Endothelial cell of umbilical vein (primary cell): ENCODE results near the gene SLFNL1. TPM values are rescaled to one million over a fixed set of nuclear protein-coding genes. Genes with fewer than 3 reads are reported as not detected.
A peak's percentile ranks its signal among the peaks of the same experiment; 100 is the strongest.

Experiments used
- BruUV-seq: library from RNA; stranded (reverse); fragments of 400-500 nt; replicated peaks from 2 replicates; lab custom pipeline; 2021; lab: Mats Ljungman, UMichigan
- CTCF ChIA-PET: fragments of 300-600, 350-600 bp; sonication (Branson Sonifier 250); formaldehyde crosslinking; loops from one replicate; lab custom pipeline; 2021; ENCODE audit warnings: antibody characterized with exemption, inconsistent platforms; lab: Charles Lee
- POLR2A ChIA-PET: fragments of 300-600, 350-600 bp; sonication (Branson Sonifier 250); formaldehyde crosslinking; loops from one replicate; lab custom pipeline; 2021; ENCODE audit warnings: antibody characterized with exemption, inconsistent platforms; lab: Charles Lee
- DNase-seq: peaks from one replicate; pipeline ENCODE4 v3.0.0-alpha.2; 2011; ENCODE audit warnings: low read depth, low spot score
- FAIRE-seq: peaks from 2 replicates; lab custom pipeline; 2011; peaks lifted over from hg19 to GRCh38; lab: Jason Lieb, UNC
- H2AFZ ChIP-seq: 2 replicates; pipeline ENCODE4 v1.6.0; 2012; ENCODE audit warnings: low read depth, low read length, control low read depth, inconsistent platforms
- H3K27ac ChIP-seq: 2 replicates; pipeline ENCODE4 v1.5.1; 2011; ENCODE audit warnings: low read depth, mild to moderate bottlenecking, control low read depth, low read length, moderate library complexity; ENCODE audit not compliant: insufficient read depth
- H3K27me3 ChIP-seq, 2 experiments: 2 replicates each; pipeline versions ENCODE4 v1.6.0 to v1.6.1; 2011; ENCODE audit warnings: low read length in 2 of 2, mixed read lengths in 1 of 2; ENCODE audit not compliant: control insufficient read depth in 2 of 2, insufficient read depth in 2 of 2
- H3K36me3 ChIP-seq, 2 experiments: 2 replicates in 1 of 2; 3 replicates in 1 of 2; pipeline ENCODE4 v1.5.1; 2011; ENCODE audit warnings: low read length in 2 of 2, mild to moderate bottlenecking in 1 of 2, moderate library complexity in 1 of 2; ENCODE audit not compliant: control insufficient read depth in 2 of 2, insufficient read depth in 2 of 2; ENCODE audit errors: extremely low read depth in 1 of 2
- H3K4me1 ChIP-seq: 3 replicates; pipeline ENCODE4 v1.5.1; 2011; ENCODE audit warnings: mild to moderate bottlenecking, low read length; ENCODE audit not compliant: control insufficient read depth, insufficient read depth; ENCODE audit errors: extremely low read depth
- H3K4me2 ChIP-seq: 2 replicates; pipeline ENCODE4 v1.6.1; 2011; ENCODE audit warnings: low read length, control low read depth, mixed read lengths; ENCODE audit not compliant: insufficient read depth
- H3K4me3 ChIP-seq, 3 experiments: fragments of 200-600 bp in 1 of 3; sonication (generic), shearing (Covaris generic) in 1 of 3; replicated peaks in 1 of 3; 2 replicates each; pipeline ENCODE4 v1.5.1; 2011 to 2016; ENCODE audit warnings: control low read depth in 3 of 3, low read length in 3 of 3, mild to moderate bottlenecking in 2 of 3, inconsistent platforms in 1 of 3, low read depth in 1 of 3, moderate library complexity in 1 of 3; ENCODE audit not compliant: insufficient read depth in 1 of 3
- H3K79me2 ChIP-seq: 2 replicates; pipeline ENCODE4 v1.6.0; 2012; ENCODE audit warnings: low read length, inconsistent platforms; ENCODE audit not compliant: control insufficient read depth, insufficient read depth
- H3K9ac ChIP-seq: replicated peaks from 2 replicates; pipeline ENCODE3; 2011; ENCODE audit warnings: low read length, control low read depth; ENCODE audit not compliant: insufficient read depth; ENCODE audit errors: extremely low read depth
- H3K9me1 ChIP-seq: replicated peaks from 3 replicates; pipeline ENCODE4 v1.6.0; 2011; ENCODE audit warnings: mild to moderate bottlenecking, low read length; ENCODE audit not compliant: control insufficient read depth, insufficient read depth; ENCODE audit errors: extremely low read depth
- H3K9me3 ChIP-seq: replicated peaks from 2 replicates; pipeline ENCODE4 v1.5.1; 2012; ENCODE audit warnings: low read length, inconsistent platforms; ENCODE audit not compliant: control insufficient read depth, insufficient read depth
- H4K20me1 ChIP-seq: replicated peaks from 2 replicates; pipeline ENCODE3; 2011; ENCODE audit warnings: mild to moderate bottlenecking, low read length; ENCODE audit not compliant: control insufficient read depth, insufficient read depth; ENCODE audit errors: extremely low read depth
- EZH2 ChIP-seq: IDR thresholded peaks from 2 replicates; pipeline ENCODE4 v1.6.1; 2012; ENCODE audit warnings: borderline replicate concordance, low read depth, mild to moderate bottlenecking, moderate library complexity, low read length, inconsistent platforms; ENCODE audit not compliant: severe bottlenecking
- FOS ChIP-seq: IDR thresholded peaks from 2 replicates; pipeline ENCODE4 v1.6.1; 2011; ENCODE audit warnings: mild to moderate bottlenecking, low read length, moderate library complexity, borderline replicate concordance; ENCODE audit not compliant: insufficient read depth
- GATA2 ChIP-seq: IDR thresholded peaks from 2 replicates; pipeline ENCODE4 v1.7.0; 2011; ENCODE audit warnings: low read depth, mild to moderate bottlenecking, moderate library complexity, mixed read lengths, low read length; ENCODE audit not compliant: insufficient read length, insufficient read depth
- JUN ChIP-seq: IDR thresholded peaks from 2 replicates; pipeline ENCODE4 v1.6.1; 2011; ENCODE audit warnings: borderline replicate concordance, low read depth; ENCODE audit not compliant: insufficient read length, insufficient read depth
- MYC ChIP-seq: IDR thresholded peaks from one replicate; pipeline ENCODE4 v1.6.1; 2011; ENCODE audit warnings: mild to moderate bottlenecking, low read depth, low read length
- POLR2A ChIP-seq: IDR thresholded peaks from 2 replicates; pipeline ENCODE4 v1.6.1; 2012; ENCODE audit warnings: low read depth, mild to moderate bottlenecking, control low read depth, low read length
- POLR2AphosphoS5 ChIP-seq: IDR thresholded peaks from 2 replicates; pipeline ENCODE4 v1.6.1; 2012; ENCODE audit warnings: low read depth, mild to moderate bottlenecking, control low read depth, low read length, moderate library complexity; ENCODE audit not compliant: insufficient read depth
- dilution Hi-C: fragments of 300-500 bp; cut with MboI; formaldehyde crosslinking; loops from one replicate; pipeline ENCODE4 v1.15.0; 2019; ENCODE audit warnings: low sequenced_read_pairs; ENCODE audit not compliant: extremely low pct_ligation_motif_present
- intact Hi-C: fragments of 100-400 bp; cut with micrococcal nuclease; formaldehyde crosslinking; loops from one replicate; pipeline ENCODE4 v1.10.0; 2022
- polyA plus RNA-seq, 4 experiments: library from polyadenylated mRNA; depleted of rRNA in 3 of 4; stranded (reverse) in 3 of 4; unstranded in 1 of 4; fragments of >200 nt; gene quantifications; 2 replicates each; pipeline versions ENCODE4 v1.2.1 to v1.2.3, GENCODE V29; 2011 to 2012; ENCODE audit warnings: missing spikeins in 1 of 4
- total RNA-seq: library from RNA; stranded (reverse); gene quantifications from 2 replicates; pipeline ENCODE4 v1.2.3, GENCODE V29; 2021
- TF ChIP-seq, protein P1 (sequence below): IDR thresholded peaks from 2 replicates; pipeline ENCODE4 v1.6.1; 2011; ENCODE audit not compliant: insufficient read depth, insufficient read length
- TF ChIP-seq, protein P2 (sequence below), 2 donors: IDR thresholded peaks; 1 replicate in 1 of 2; 2 replicates in 1 of 2; pipeline ENCODE4 v1.5.1; 2011; ENCODE audit warnings: low read length in 2 of 2, mild to moderate bottlenecking in 2 of 2, moderate library complexity in 2 of 2, control low read depth in 1 of 2, inconsistent platforms in 1 of 2, low read depth in 1 of 2; ENCODE audit not compliant: insufficient read depth in 1 of 2; ENCODE audit errors: extremely low read depth in 1 of 2

Gene SLFNL1
- total and polyA plus RNA-seq, 2 donors (not counting 3 experiments of a cell fraction or from before 2014, with no cell fraction given), result 0.14 to 0.29 TPM

GRCh38 chr1:41003127-41003639 lies 18.3 kb downstream of the SLFNL1 start:
- ChIA-PET POLR2A (interaction anchor here (0.6 to 1.2 kb wide), 4 partner anchors 10 to 21 kb away, joined by 3 to 5 read pairs (median 4); no protein-coding TSS in a partner anchor), CTCF (interaction anchor here (0.6 to 3.3 kb wide), 27 partner anchors 8 to 238 kb away, joined by 3 to 22 read pairs (median 5); partner anchors contain the start of genes CITED4, CTPS1, SCMH1 and SLFNL1)
- DNase-seq, result no peak
- BruUV-seq, result no TSS peak
- no peak for FAIRE-seq
- no peak overlapping the region for H3K4me2 ChIP-seq
- no peaks in the 10 kb centered on the region for H4K20me1 ChIP-seq
- H3K9me3 ChIP-seq, result no peaks in the 10 kb centered on the region
- H3K36me3 ChIP-seq, result peaks cover 27 to 30% of the 10 kb centered on the region in 2 experiments
- TF ChIP-seq, protein P1, sequence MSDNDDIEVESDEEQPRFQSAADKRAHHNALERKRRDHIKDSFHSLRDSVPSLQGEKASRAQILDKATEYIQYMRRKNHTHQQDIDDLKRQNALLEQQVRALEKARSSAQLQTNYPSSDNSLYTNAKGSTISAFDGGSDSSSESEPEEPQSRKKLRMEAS, result no peak
- TF ChIP-seq FOS (no peak), JUN (no peak), EZH2 (no peak), POLR2AphosphoS5 (no peak), POLR2A (no peak), GATA2 (no peak), MYC (no peak)
- TF ChIP-seq, protein P2, sequence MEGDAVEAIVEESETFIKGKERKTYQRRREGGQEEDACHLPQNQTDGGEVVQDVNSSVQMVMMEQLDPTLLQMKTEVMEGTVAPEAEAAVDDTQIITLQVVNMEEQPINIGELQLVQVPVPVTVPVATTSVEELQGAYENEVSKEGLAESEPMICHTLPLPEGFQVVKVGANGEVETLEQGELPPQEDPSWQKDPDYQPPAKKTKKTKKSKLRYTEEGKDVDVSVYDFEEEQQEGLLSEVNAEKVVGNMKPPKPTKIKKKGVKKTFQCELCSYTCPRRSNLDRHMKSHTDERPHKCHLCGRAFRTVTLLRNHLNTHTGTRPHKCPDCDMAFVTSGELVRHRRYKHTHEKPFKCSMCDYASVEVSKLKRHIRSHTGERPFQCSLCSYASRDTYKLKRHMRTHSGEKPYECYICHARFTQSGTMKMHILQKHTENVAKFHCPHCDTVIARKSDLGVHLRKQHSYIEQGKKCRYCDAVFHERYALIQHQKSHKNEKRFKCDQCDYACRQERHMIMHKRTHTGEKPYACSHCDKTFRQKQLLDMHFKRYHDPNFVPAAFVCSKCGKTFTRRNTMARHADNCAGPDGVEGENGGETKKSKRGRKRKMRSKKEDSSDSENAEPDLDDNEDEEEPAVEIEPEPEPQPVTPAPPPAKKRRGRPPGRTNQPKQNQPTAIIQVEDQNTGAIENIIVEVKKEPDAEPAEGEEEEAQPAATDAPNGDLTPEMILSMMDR (IDR thresholded peaks at IDR 0.05; ENCODE audit: extremely low read depth in 1 of 2, insufficient read depth in 1 of 2, low read depth in 1 of 2, low read length in 2 of 2), result no peak
- no peak overlapping the region for H2AFZ ChIP-seq
- H3K27ac ChIP-seq, result peak overlapping the region; percentile 44
- H3K27me3 ChIP-seq, result no peaks in the 10 kb centered on the region
- H3K9me1 ChIP-seq, result no peaks in the 10 kb centered on the region
- no peak overlapping the region for H3K9ac ChIP-seq
- intact Hi-C loops (loop anchor here (1.0 kb wide), 2 partner anchors 11 to 24 kb away; partner anchors contain the start of gene CTPS1), dilution Hi-C loops (no loop called here)
- H3K79me2 ChIP-seq, result no peaks in the 10 kb centered on the region
- peaks cover 10% of the 10 kb centered on the region for H3K4me1 ChIP-seq
- no peak overlapping the region for H3K4me3 ChIP-seq
